RWPE1 (cell line): Measurements from ENCODE around the gene SRCAP.

Experiments
- CTCF ChIA-PET: fragments of 350-600 bp; sonication (Branson Sonifier 250); formaldehyde crosslinking; extraction: SDS; loops from one replicate; lab custom pipeline; 2021; lab: Yijun Ruan, JAX
- POLR2A ChIA-PET: fragments of 400-600 bp; formaldehyde crosslinking; extraction: SDS; loops from one replicate; lab custom pipeline; 2020; ENCODE audit warnings: antibody characterized with exemption; ENCODE audit not compliant: low non-redundant PET; lab: Yijun Ruan, JAX
- DNase-seq: peaks from one replicate; pipeline ENCODE4 v3.0.0; 2012; ENCODE audit warnings: low spot score
- H3K27ac ChIP-seq: fragments of 450-650 bp; 2 replicates; pipeline ENCODE4 v1.5.1; 2017
- TF ChIP-seq, protein P1 (sequence below): fragments of 450-650 bp; conservative IDR thresholded peaks from 2 replicates; pipeline ENCODE4 v1.5.1; 2017; ENCODE audit warnings: low read depth, mild to moderate bottlenecking

The SRCAP gene

DNA sequence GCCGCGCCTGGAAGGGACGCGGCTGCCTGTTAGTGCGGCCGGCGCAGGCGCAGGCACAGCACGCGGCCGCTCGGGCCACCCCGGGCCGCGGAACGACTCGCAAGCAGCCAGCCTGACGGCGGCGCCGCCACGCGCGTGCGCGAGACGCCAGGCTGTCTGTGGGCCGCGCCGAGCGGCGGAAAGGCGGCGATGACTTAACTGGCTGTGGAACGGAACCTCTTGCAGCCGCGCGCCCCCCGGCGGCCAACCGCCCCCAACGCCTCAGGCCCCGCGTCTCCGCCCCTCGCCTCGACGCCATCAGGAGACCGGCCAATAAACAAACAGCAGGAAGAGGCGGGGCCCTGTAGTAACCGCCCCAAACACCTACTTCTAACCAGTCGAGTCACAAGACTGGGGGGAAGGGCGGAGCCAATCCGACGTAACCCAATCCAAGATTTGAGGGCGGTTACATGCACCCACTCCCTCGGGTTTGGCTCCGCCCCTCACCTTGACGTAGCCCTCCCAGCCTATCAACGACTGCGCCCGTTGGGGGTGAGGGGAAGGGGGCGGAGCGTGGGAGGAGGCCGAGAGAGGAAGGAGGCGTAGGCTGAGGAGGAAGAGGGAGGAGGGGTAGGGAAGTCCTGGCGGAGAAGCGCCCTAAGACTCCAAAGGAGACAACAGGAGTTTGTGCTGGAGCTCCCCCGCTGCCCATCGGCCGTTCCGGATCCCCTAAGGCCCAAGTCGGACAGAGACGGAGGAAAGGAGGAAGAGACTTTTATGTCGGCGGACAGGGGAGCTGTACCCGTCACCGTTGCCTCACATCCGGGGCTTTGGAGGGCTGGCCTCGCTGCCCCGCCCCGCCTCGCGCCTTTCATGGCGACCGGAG, 40.9 kb upstream of the SRCAP start, which contains the start of gene FBRS:
FBRS (plus strand) TSS at position 566 of the 865 bp plus-strand sequence. CDS start 1,088 bp downstream, outside the sequence.
- H3K27ac ChIP-seq = peak within 1 kb of the TSS; percentile 98
- DNase-seq = peak; percentile 99
- TF ChIP-seq, protein P1, sequence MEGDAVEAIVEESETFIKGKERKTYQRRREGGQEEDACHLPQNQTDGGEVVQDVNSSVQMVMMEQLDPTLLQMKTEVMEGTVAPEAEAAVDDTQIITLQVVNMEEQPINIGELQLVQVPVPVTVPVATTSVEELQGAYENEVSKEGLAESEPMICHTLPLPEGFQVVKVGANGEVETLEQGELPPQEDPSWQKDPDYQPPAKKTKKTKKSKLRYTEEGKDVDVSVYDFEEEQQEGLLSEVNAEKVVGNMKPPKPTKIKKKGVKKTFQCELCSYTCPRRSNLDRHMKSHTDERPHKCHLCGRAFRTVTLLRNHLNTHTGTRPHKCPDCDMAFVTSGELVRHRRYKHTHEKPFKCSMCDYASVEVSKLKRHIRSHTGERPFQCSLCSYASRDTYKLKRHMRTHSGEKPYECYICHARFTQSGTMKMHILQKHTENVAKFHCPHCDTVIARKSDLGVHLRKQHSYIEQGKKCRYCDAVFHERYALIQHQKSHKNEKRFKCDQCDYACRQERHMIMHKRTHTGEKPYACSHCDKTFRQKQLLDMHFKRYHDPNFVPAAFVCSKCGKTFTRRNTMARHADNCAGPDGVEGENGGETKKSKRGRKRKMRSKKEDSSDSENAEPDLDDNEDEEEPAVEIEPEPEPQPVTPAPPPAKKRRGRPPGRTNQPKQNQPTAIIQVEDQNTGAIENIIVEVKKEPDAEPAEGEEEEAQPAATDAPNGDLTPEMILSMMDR = peak; percentile 91
- POLR2A ChIA-PET = interaction anchor here (0.5 to 1.0 kb wide), 3 partner anchors 70 to 240 kb away, joined by 3 read pairs; no protein-coding TSS in a partner anchor
- CTCF ChIA-PET = interaction anchor here (0.6 to 1.1 kb wide), 2 partner anchors 122 to 131 kb away, joined by 4 read pairs; no protein-coding TSS in a partner anchor

DNA sequence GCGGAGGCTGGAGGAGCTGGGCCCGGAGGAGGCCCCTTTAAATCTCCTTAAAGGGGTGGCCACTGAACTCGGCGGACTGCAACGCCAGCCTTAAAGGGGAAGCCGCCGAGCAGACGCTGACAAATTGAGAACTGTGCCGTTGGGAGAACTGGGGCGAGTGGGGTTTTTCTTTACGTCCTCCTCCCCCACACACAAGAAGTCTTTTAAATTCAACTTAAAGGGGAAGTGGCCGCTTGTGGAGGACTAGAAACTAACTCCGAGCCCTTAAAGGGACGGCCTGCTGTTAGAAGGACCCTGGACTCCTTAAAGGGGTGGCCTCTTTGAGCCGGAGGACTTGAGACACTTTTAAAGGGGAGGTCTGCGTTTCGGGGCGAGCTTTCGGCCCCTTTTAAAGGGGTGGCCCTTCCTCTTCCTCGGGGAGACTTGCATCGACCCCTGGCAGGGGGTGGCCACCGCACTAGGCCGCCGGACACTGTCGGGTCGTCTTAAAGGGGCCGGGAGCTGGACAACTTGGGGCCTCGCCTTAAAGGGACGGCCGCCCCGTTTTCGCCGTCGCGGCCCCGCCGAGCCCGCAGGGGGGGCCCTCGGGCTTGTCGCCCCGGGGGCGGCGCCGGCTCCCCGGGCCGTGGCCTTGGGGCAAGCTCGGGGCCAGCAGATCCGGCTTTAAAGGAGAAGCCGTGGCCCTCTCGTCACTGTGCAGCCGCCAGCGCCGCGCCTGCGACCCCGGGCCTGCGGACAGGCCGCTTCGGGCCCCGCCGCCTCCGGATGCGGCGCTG, 40.1 kb upstream of the SRCAP start:
- ChIA-PET POLR2A (interaction anchor here (0.5 to 1.0 kb wide), 3 partner anchors 69 to 241 kb away, joined by 3 read pairs; no protein-coding TSS in a partner anchor), CTCF (interaction anchor here (0.6 to 1.3 kb wide), 4 partner anchors 15 to 132 kb away, joined by 4 to 8 read pairs (median 5); no protein-coding TSS in a partner anchor)
- peak overlapping the region; percentile 98 for H3K27ac ChIP-seq
- TF ChIP-seq, protein P1 = peak; percentile 33
- peak; percentile 87 for DNase-seq

DNA sequence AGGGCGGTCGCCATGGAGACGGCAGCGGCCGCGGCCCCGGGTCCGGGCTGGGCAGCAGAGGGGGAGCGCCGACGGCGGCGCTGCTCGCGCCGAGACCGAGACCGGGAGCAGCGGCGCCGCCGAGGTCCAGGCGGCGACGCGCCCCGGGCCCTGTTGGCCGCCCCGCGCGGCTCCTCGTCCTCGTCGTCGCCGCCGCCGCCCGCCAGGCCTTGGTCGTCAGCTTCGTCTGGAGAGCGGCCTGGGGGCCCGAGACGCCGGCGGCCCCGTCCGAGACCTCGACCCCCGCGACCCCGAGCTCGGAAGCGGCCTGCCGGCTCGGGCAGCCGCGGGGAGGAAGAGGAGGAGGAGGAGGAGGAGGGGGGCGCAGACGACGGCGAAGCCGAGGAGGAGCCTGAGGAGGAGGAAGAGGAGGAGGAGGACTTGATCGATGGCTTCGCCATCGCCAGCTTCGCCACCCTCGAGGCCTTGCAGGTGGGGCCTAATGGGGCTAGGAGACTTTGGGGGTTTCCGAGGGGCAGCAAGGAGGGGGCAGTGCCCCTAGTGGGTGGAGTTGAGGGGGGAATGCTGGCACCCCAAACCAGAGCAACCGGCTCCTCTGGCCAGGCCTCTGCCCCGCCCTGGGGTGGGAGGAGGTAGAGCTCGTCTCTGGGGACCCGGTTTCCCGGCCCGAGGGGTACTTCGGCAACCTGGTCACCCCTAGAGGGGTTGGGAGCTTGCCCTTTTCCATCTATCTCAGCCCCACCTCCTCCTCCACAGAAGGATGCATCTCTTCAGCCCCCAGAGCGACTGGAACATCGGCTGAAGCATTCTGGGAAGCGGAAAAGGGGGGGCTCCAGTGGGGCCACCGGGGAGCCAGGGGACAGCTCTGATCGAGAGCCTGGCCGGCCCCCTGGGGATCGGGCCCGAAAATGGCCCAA, 39.2 kb upstream of the SRCAP start:
- peak; percentile 12 for DNase-seq
- POLR2A ChIA-PET = no interaction called here
- TF ChIP-seq, protein P1 = 0 out of 2 replicates have a peak, but pooled peaks have one; percentile 6
- CTCF ChIA-PET = interaction anchor here (1.1 to 1.3 kb wide), 3 partner anchors 15 to 124 kb away, joined by 4 to 8 read pairs (median 6); no protein-coding TSS in a partner anchor
- H3K27ac ChIP-seq = peak overlapping the region; percentile 98

DNA sequence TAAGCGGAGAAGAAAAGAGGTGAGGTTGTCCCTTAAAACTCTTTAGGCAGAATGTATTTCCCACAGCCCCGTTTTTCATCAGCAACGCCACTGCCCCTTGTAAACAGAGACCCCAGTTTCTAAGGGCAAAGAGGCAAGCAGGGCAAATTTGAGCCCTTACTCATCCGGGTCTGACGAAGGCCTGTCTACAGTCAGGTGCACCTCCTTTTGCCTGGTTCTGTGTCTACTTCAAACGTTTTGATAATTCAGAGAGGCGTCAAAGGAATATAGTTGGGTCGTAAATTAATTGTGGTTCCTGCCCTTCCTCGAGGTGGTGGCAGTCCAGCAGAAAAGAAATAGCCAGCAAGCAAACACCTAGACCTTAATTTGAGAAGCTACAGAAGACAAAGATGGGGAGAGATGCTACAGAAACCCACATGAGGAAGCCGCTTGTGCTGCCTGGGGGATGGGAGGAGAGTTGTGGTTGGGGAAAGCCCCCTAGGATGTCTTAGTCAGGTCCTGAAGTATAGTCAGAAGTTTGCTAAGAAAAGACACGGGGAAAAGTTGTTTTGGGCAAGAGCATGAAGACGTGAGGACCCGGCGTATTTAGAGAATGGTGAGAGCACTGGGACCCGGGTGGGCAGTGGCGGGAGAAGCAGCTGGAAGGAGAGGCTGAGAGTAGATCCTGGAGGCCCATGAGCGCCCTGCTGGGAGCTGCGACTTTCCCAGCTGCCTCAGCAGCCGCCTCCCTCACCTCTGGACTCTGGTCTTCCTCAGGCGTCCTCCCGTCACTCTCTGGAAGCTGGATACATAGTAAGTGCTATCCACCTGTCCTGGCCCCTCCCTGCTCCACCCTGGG, 38.3 kb upstream of the SRCAP start:
- ChIA-PET POLR2A (no interaction called here), CTCF (interaction anchor here (0.6 kb wide), 1 partner anchor 259 kb away, joined by 4 read pairs; no protein-coding TSS in a partner anchor)
- H3K27ac ChIP-seq = peak overlapping the region; percentile 98
- TF ChIP-seq, protein P1 = no peak
- no peak for DNase-seq

DNA sequence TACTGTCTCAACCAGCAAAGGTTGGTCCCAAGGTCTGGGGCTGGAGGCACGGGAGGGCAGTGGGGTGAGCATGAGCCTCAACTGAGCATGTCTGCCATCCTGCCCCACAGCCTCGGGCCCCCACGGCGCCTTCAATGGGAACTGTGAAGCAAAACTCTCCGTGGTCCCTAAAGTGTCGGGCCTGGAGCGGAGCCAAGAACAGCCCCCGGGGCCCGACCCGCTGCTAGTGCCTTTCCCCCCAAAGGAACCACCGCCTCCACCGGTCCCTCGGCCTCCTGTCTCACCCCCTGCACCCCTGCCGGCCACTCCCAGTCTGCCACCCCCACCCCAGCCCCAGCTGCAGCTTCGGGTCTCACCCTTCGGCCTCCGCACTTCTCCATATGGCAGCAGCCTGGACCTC, 36.5 kb upstream of the SRCAP start:
- H3K27ac ChIP-seq = peak overlapping the region; percentile 18
- TF ChIP-seq, protein P1 = no peak
- POLR2A ChIA-PET = no interaction called here
- DNase-seq = no peak
- CTCF ChIA-PET = interaction anchor here (1.1 kb wide), 1 partner anchor 31 kb away, joined by 3 read pairs; no protein-coding TSS in a partner anchor
